DMS114 treated with DMSO at 0.1 percent for 48 hours (cell line): Measurements from ENCODE around the gene ZNF486.
A peak's percentile ranks its signal among the peaks of the same experiment; 100 is the strongest.
"Not testable (repeated sequence)": the region's sequence is repeated elsewhere in the genome, so short reads cannot be mapped to it uniquely, and the experiment has no call there.

Experiments
- DNase-seq: peaks from one replicate; lab custom pipeline; 2025; ENCODE audit not compliant: unreplicated experiment; lab: John Stamatoyannopoulos, UW

The ZNF486 gene

GRCh38 chr19:20167020-20167644 is at the start of gene ZNF486:
Gene ZNF486, plus strand, starts transcription at chr19:20167214. Its CDS starts 117 bp downstream, at chr19:20167331.
- DNase-seq = peak; percentile 76

GRCh38 chr19:20118064-20118839 is 48.8 kb upstream of the ZNF486 start:
- DNase-seq = not testable (repeated sequence)

- no peak for DNase-seq
Measured at GRCh38 chr19:20124879-20125278, 42.1 kb upstream of the ZNF486 start.

GRCh38 chr19:20132933-20133332 is 34.1 kb upstream of the ZNF486 start:
- DNase-seq = not testable (repeated sequence)

GRCh38 chr19:20137714-20138113 is 29.3 kb upstream of the ZNF486 start:
- DNase-seq = not testable (repeated sequence)

GRCh38 chr19:20151617-20152145 is 15.3 kb upstream of the ZNF486 start:
- no peak for DNase-seq

- DNase-seq = not testable (repeated sequence)
Measured at GRCh38 chr19:20152506-20152905, 14.5 kb upstream of the ZNF486 start.

- no peak for DNase-seq
Measured at GRCh38 chr19:20153281-20153680, 13.7 kb upstream of the ZNF486 start.

GRCh38 chr19:20154636-20155035 is 12.4 kb upstream of the ZNF486 start:
- DNase-seq = no peak

GRCh38 chr19:20162821-20163220 is 4.2 kb upstream of the ZNF486 start:
- DNase-seq = no peak

- no peak for DNase-seq
Measured at GRCh38 chr19:20164456-20164855, 2.6 kb upstream of the ZNF486 start.

GRCh38 chr19:20165971-20166592 is 932 bp upstream of the ZNF486 start:
- DNase-seq = no peak

GRCh38 chr19:20167651-20168122 is 673 bp downstream of the ZNF486 start:
- no peak for DNase-seq

GRCh38 chr19:20171285-20171684 is 4.3 kb downstream of the ZNF486 start:
- DNase-seq = no peak

GRCh38 chr19:20175848-20176247 is 8.8 kb downstream of the ZNF486 start:
- DNase-seq = not testable (repeated sequence)

GRCh38 chr19:20179956-20180355 is 12.9 kb downstream of the ZNF486 start:
- DNase-seq = not testable (repeated sequence)

GRCh38 chr19:20182222-20182785 is 15.3 kb downstream of the ZNF486 start:
- DNase-seq = no peak

- DNase-seq = no peak
Measured at GRCh38 chr19:20186174-20186573, 19.2 kb downstream of the ZNF486 start.

- DNase-seq = no peak
Measured at GRCh38 chr19:20197747-20198146, 30.7 kb downstream of the ZNF486 start.

- DNase-seq = no peak
Measured at GRCh38 chr19:20209051-20209450, 42.0 kb downstream of the ZNF486 start.

GRCh38 chr19:20214366-20214765 is 47.4 kb downstream of the ZNF486 start:
- DNase-seq = not testable (repeated sequence)
